Left cardiac atrium (tissue), 4 donors: ENCODE measurements around the gene MPPED1. TPM values are rescaled to one million over a fixed set of nuclear protein-coding genes. Genes with fewer than 3 reads are reported as not detected.

ENCODE experiments used
- ATAC-seq, 2 donors: fragments of 200-7000 bp; cut with Tn5 transposase; one replicate each; pipeline ENCODE4 v1.9.1; 2020; ENCODE audit warnings: mild to moderate bottlenecking in 2 of 2, moderate library complexity in 2 of 2
- DNase-seq: peaks from one replicate; pipeline ENCODE4 v3.0.0-alpha.2; 2020
- intact Hi-C, 2 donors: fragments of 100-400 bp; cut with DNase I; formaldehyde crosslinking; loops; one replicate each; pipeline versions ENCODE4 v1.14.1 to v1.15.1; 2022 to 2023
- total RNA-seq, 2 donors: library from RNA; stranded (reverse); fragmentation: NEBNext Ultra II Directional; extraction: Animal tissue kit (Norgen Biotek cat#: 25700); gene quantifications; one replicate each; pipeline ENCODE4 v1.2.1, GENCODE V29; 2021
- donor health status: DM: no; HTN: yes; CAD: no.
- donor health status: DM: no; HTN: yes; CAD: no; lungs with severe emphysema.
- donor health status: DM: yes; HTN: yes; CAD: no.
- donor health status: Dilated cardiomyopathy.

Gene MPPED1
- total RNA-seq, 2 donors from 2014 or later: 0.12 TPM; not detected in 1

GRCh38 chr22:43465291-43466015 lies 53.6 kb downstream of the MPPED1 start:
- intact Hi-C loops: no loop called here
- ATAC-seq: no peak
- no peak for DNase-seq

- intact Hi-C loops: no loop called here
- DNase-seq: no peak
- no peak for ATAC-seq
Measured at GRCh38 chr22:43466710-43467109, 54.9 kb downstream of the MPPED1 start.

GRCh38 chr22:43467216-43467940 lies 55.6 kb downstream of the MPPED1 start:
- no peak for ATAC-seq
- no peak for DNase-seq
- intact Hi-C loops: no loop called here

GRCh38 chr22:43470253-43470652 lies 58.4 kb downstream of the MPPED1 start:
- intact Hi-C loops: no loop called here
- ATAC-seq: no peak

GRCh38 chr22:43470941-43471585 lies 59.2 kb downstream of the MPPED1 start:
- DNase-seq (no peak), ATAC-seq (no peak)
- intact Hi-C loops: no loop called here

More at GRCh38 chr22:43470253-43470652, 58.4 kb downstream of the MPPED1 start:
- no peak for DNase-seq

- intact Hi-C loops: no loop called here
- ATAC-seq: no peak
- DNase-seq: no peak
Measured at GRCh38 chr22:43471606-43472135, 59.9 kb downstream of the MPPED1 start.

GRCh38 chr22:43473031-43473430 lies 61.2 kb downstream of the MPPED1 start:
- DNase-seq: no peak
- ATAC-seq: no peak
- intact Hi-C loops: no loop called here

- DNase-seq: no peak
Measured at GRCh38 chr22:43473441-43473840, 61.6 kb downstream of the MPPED1 start.

GRCh38 chr22:43474161-43475101 lies 62.6 kb downstream of the MPPED1 start:
- intact Hi-C loops: no loop called here
- ATAC-seq: no peak
- DNase-seq: no peak

More at GRCh38 chr22:43473441-43473840, 61.6 kb downstream of the MPPED1 start:
- no peak for ATAC-seq
- intact Hi-C loops: no loop called here

GRCh38 chr22:43475549-43476076 lies 63.8 kb downstream of the MPPED1 start:
- DNase-seq: no peak
- no peak for ATAC-seq
- intact Hi-C loops: no loop called here

- intact Hi-C loops: no loop called here
- DNase-seq (no peak), ATAC-seq (no peak)
Measured at GRCh38 chr22:43476341-43476740, 64.5 kb downstream of the MPPED1 start.

- ATAC-seq: no peak
- no peak for DNase-seq
Measured at GRCh38 chr22:43476751-43477725, 65.2 kb downstream of the MPPED1 start.

GRCh38 chr22:43477966-43478365 lies 66.2 kb downstream of the MPPED1 start:
- DNase-seq (no peak), ATAC-seq (no peak)
- intact Hi-C loops: no loop called here

More at GRCh38 chr22:43476751-43477725, 65.2 kb downstream of the MPPED1 start:
- intact Hi-C loops: no loop called here

- DNase-seq: no peak
- intact Hi-C loops: no loop called here
- no peak for ATAC-seq
Measured at GRCh38 chr22:43478621-43479300, 66.9 kb downstream of the MPPED1 start.

- DNase-seq: no peak
- intact Hi-C loops: no loop called here
Measured at GRCh38 chr22:43479301-43479950, 67.6 kb downstream of the MPPED1 start.

GRCh38 chr22:43479962-43480361 lies 68.1 kb downstream of the MPPED1 start:
- no peak for ATAC-seq
- DNase-seq: no peak
- intact Hi-C loops: no loop called here

More at GRCh38 chr22:43479301-43479950, 67.6 kb downstream of the MPPED1 start:
- ATAC-seq: no peak
